ENCODE results near the gene FAM184A. TPM values are rescaled to one million over a fixed set of nuclear protein-coding genes. Genes with fewer than 3 reads are reported as not detected.

FAM184A gene
- total RNA-seq, 3 donors from 2014 or later, result 0.60 to 3.4 (median 0.87) TPM

DNA sequence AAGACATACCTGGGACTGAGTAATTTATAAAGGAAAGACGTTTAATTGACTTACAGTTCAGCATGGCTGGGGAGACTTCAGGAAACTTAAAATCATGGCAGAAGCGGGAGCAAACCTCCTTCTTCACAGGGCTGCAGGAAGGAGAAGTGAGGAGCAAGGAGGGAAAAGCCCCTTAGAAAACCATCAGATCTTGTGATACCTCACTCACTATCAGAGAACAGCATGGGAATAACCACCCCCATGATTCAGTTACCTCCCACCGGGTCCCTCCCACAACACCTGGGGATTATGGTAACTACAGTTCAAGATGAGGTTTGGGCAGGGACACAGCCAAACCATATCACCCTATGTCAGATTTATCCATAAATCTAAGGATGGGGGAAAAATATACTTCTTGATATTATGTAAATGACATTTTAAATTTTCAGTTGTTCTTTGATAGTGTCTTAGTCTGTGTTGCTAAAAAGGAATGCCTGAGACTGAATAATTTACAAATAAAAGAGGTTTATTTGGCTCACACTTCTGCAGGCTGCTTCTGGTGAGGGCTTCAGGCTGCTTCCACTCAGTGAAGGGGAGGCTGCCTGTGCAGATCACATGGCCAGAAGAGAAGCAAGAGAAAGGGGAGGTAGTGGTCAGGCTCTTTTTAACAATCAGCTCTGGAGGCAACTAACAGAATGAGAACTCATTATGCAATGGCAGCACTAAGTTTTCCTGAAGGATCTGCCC is 142.3 kb downstream of the FAM184A start:
- Histone ChIP-seq H3K4me3 (no peak overlapping the region), H3K9me3 (no peaks in the 10 kb centered on the region), H3K36me3 (ENCODE audit: low read depth) (no peaks in the 10 kb centered on the region), H3K4me1 (ENCODE audit: low read depth) (peaks cover 9% of the 10 kb centered on the region)
- TF ChIP-seq, protein P1, sequence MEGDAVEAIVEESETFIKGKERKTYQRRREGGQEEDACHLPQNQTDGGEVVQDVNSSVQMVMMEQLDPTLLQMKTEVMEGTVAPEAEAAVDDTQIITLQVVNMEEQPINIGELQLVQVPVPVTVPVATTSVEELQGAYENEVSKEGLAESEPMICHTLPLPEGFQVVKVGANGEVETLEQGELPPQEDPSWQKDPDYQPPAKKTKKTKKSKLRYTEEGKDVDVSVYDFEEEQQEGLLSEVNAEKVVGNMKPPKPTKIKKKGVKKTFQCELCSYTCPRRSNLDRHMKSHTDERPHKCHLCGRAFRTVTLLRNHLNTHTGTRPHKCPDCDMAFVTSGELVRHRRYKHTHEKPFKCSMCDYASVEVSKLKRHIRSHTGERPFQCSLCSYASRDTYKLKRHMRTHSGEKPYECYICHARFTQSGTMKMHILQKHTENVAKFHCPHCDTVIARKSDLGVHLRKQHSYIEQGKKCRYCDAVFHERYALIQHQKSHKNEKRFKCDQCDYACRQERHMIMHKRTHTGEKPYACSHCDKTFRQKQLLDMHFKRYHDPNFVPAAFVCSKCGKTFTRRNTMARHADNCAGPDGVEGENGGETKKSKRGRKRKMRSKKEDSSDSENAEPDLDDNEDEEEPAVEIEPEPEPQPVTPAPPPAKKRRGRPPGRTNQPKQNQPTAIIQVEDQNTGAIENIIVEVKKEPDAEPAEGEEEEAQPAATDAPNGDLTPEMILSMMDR (IDR thresholded peaks at IDR 0.05), result no peak
- no peak for ATAC-seq
- intact Hi-C loops (cut with DNase I, micrococcal nuclease), result no loop called here
- DNase-seq, result no peak

DNA sequence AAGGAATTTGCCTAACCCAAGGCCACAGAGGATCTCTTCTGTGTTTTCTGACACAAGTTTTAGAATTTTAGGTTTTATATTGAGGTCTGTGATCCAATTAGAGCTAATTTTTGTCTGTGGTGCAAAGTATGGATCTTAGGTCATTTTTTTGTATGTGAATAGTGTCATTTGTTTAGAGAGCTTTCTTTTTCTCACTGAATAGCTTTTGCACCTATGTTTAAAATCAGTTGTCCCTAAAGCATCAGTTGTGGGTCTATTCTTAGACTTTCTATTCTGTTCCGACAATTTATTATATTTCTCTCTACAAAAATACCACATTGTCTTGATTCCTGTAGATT is 143.2 kb downstream of the FAM184A start:
- DNase-seq, result no peak
- H3K9me3 ChIP-seq, result no peaks in the 10 kb centered on the region
- peaks cover 9% of the 10 kb centered on the region for H3K4me1 ChIP-seq (ENCODE audit: low read depth)
- intact Hi-C loops (cut with DNase I, micrococcal nuclease), result no loop called here
- no peaks in the 10 kb centered on the region for H3K36me3 ChIP-seq (ENCODE audit: low read depth)
- no peak for ATAC-seq
- TF ChIP-seq, protein P1 (IDR thresholded peaks at IDR 0.05), result no peak
- peak overlapping the region; percentile 44 for H3K4me3 ChIP-seq

DNA sequence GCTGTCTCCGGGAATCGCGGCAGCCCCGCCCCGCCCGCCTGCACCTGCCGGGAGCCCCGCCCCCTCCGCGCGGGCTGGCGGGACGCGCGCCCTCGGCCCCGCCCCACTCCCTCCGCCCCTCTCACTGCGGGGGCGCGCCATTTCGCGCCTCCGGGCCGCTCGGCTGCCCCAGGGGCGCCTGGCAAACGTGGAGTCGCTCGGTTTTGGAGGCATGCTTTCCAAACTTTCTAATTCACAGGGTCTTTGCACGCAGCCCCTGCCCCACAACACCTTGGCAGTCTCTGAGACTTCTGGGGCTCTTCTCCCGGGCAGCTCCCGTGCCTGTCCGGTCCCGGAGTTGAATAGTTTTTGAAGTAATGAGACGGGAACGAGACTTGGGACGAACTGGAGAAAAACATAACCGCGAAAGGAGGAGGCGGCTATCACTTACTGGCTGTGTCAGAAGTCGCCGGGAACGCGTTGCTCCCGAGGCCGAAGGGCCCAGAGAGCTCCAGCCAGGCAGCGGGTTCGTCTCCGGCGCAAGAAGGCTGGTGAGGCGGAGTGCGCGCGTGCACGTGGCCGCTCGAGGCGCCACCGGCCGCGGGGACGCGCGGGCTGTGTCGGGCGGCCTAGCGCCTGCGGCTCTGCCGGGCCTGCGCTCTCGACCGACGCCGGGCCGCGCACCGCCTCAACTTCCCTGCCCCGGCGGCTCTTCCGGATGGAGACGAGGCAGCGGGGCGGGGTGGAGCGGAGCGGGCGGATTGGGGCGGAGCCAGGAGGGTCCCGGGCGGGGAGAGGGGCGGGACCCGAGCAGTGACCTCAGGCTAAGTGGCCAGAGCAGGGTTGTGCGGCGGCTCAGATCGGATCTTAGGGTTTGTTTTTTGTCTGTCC is 143.8 kb downstream of the FAM184A start, which contains the start of gene MCM9:
Gene MCM9 (minus strand): TSS at position 699 of the 870 bp plus-strand sequence. CDS start 3,436 bp downstream, outside the sequence.
- DNase-seq (peak; percentile 91 to 95 (median 94)), ATAC-seq (peak; percentile 97)
- intact Hi-C loops (cut with DNase I, micrococcal nuclease), result no loop called here
- TF ChIP-seq, protein P1 (IDR thresholded peaks at IDR 0.05), result no peak
- H3K9me3 ChIP-seq, result no peaks in the 10 kb centered on the region
- peak within 1 kb of the TSS; percentile 44 for H3K4me3 ChIP-seq
- peaks cover 9% of the 10 kb centered on the region for H3K4me1 ChIP-seq (ENCODE audit: low read depth)
- no peaks in the 10 kb centered on the region for H3K36me3 ChIP-seq (ENCODE audit: low read depth)

DNA sequence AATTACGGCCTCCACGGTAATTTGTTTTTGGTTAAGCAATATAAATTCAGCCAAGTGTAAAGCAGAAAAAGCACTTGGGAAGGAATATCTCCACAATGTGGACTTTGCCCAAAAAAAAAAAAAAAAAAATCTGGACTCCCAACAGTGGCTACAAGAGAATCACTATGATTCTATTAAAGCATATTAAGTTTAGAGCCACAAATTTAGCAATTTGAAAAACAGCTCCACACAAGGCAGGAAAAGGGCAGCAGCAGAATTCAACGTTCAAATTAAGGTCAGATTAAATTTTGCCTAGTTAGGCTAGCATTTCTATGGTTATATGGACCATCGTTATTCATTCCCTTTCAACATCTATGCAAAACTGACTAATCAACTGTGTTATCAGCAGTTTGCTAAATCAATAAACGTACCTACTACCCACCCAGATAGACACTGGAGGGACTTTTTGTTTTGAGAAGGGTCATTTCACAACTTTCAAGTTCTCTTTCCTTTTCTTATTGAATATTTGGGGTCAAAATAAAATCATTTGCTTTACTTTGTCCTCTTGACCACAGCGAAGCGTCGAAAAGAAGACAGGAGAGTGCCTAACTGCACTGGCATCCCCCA is 144.5 kb downstream of the FAM184A start:
- H3K36me3 ChIP-seq (ENCODE audit: low read depth), result no peaks in the 10 kb centered on the region
- peaks cover 9% of the 10 kb centered on the region for H3K4me1 ChIP-seq (ENCODE audit: low read depth)
- TF ChIP-seq, protein P1 (IDR thresholded peaks at IDR 0.05), result no peak
- no peaks in the 10 kb centered on the region for H3K9me3 ChIP-seq
- intact Hi-C loops (cut with DNase I, micrococcal nuclease), result no loop called here
- DNase-seq, result no peak
- no peak for ATAC-seq
- peak overlapping the region; percentile 44 for H3K4me3 ChIP-seq

DNA sequence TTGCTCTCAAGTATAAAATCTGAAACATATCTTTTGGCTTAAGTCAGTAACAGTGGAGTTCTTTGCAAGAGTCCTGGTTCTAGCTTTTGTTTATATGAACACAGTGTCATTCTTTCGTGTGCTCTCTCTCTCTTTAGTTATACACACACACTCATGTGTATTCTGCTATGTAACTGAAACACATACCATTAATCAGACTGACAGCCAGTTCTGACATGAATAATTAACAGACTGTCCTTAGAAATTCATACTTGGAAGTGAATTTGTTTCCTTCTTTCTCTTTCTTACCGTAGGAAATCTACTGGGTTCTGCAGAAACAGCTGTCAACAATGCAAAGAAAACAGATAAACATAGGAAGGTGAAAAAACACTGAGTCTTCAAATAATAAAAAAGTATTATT is 146.0 kb downstream of the FAM184A start:
- Histone ChIP-seq H3K36me3 (ENCODE audit: low read depth) (no peaks in the 10 kb centered on the region), H3K4me1 (ENCODE audit: low read depth) (peaks cover 9% of the 10 kb centered on the region), H3K4me3 (no peak overlapping the region), H3K9me3 (no peaks in the 10 kb centered on the region)
- intact Hi-C loops (cut with DNase I, micrococcal nuclease), result no loop called here
- TF ChIP-seq, protein P1 (IDR thresholded peaks at IDR 0.05), result no peak
- ATAC-seq (no peak), DNase-seq (no peak)
